Femur (tissue), 1 donor: Measurements from ENCODE around the gene ERN1.

ENCODE experiments used
- DNase-seq: peaks from one replicate; pipeline ENCODE4 v3.0.0-alpha.2; 2017

ERN1 gene

GRCh38 chr17:64157669-64158180, 27.8 kb upstream of the ERN1 start:
- no peak for DNase-seq

GRCh38 chr17:64156670-64157069, 26.7 kb upstream of the ERN1 start:
- DNase-seq: no peak

DNA sequence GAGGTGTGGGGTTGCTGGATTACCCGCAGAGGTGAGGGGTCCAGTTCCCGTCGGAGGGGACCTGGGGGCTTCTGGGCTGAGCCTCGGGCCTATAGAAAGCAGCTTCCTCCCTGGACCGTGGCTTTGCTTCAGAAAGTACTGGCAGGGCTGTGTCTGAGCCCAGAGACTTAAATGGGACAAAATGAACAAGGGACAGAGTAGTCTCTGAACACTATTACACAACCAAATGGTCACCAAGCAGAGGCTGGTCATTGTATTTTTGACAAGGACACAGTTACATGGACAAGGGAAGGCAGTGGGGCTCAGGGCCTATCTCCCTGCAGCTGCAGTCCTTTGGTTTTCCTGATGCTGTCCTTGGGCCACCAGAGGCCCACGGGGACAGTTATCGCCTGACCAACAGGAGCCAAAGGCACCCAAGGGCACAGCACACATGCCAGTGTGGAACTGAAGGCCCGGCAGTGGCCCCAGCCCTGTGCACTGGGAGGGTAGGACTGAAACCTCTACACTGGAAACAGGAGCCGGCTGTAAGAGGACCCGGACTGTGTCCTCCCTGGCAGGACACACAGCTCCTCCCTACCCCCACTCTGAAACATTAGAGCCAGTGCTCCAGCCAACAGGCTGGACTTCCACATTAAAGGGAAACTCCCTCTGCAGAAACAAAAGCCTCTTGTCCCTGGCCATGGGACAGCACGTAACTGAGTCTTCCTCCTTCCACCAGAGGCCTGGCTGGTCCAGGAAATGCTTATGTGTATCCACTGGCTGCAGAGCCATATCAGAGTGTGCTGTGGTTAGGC, 26.0 kb upstream of the ERN1 start:
- peak; percentile 86 for DNase-seq

DNA sequence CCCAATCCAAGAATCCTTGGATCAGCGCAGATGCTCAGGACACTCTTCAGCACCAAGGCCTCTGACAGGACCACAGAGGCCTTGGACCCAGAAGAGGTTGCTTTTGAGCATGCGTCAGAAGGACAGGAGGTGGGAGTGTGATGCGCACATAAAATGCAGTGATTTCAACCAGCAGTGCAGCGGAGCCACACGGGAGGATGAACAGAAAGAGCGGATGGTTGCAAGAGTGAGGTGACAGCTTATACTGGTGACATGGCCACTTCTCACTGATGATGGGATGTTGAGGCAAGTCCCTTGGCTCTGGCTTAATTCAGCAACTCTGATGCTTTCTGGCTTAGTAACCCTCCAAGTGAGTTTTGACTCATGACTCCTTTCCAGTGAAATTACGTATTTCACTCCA, 25.2 kb upstream of the ERN1 start:
- no peak for DNase-seq

GRCh38 chr17:64154717-64155116, 24.8 kb upstream of the ERN1 start:
- DNase-seq: no peak

GRCh38 chr17:64154313-64154695, 24.4 kb upstream of the ERN1 start:
- no peak for DNase-seq

DNA sequence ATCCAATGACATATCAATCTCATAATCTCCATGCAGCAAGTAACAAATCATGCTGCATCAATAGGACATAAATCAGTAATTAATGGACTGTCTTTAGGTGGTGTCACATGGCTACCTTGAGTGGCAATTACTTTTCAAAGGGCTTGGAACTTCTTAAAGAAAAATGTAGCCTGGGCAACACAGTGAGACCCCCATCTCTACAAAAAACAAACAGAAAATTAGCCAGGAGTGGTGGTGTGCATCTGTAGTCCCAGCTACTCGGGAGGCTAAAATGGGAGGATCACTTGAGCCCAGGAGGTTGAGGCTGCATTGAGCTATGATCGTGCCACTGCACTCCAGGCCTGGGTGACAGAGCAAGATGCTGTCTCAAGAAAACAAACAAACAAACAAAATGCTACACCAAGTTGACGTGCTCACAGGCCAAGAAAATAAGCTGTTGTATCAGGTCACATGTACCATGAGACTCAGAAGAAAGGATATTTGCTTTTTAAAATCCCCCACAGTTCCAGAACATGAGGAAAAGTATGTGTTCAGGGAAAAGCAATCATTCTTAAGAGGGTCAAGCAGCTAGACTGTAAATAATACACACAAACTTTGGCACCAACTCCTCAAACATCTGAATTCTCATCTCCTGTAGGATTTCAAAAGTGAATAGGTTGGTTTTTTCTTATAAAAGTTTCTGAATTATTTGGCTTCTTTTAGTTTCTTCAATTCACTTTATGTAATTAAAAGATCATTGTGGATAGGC, 23.8 kb upstream of the ERN1 start:
- no peak for DNase-seq

- DNase-seq: no peak
Observed at GRCh38 chr17:64152428-64153125, 22.6 kb upstream of the ERN1 start.

DNA sequence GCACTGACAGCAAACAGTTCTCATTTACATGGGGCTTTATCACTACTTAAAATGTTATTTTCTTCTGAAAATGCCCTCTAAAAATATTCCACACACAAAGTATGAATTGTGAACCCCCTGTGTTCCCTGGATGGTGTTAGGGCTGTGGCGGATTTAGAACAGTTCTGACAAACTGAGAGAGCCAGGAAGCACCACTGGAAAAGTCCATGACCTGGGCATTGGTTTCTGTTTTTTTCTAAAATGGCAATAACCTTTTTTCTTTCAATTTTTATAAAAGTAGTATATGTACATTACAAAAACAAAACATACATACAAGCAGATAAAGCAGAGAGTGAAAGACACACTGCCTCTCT, 21.0 kb upstream of the ERN1 start:
- DNase-seq: no peak

DNA sequence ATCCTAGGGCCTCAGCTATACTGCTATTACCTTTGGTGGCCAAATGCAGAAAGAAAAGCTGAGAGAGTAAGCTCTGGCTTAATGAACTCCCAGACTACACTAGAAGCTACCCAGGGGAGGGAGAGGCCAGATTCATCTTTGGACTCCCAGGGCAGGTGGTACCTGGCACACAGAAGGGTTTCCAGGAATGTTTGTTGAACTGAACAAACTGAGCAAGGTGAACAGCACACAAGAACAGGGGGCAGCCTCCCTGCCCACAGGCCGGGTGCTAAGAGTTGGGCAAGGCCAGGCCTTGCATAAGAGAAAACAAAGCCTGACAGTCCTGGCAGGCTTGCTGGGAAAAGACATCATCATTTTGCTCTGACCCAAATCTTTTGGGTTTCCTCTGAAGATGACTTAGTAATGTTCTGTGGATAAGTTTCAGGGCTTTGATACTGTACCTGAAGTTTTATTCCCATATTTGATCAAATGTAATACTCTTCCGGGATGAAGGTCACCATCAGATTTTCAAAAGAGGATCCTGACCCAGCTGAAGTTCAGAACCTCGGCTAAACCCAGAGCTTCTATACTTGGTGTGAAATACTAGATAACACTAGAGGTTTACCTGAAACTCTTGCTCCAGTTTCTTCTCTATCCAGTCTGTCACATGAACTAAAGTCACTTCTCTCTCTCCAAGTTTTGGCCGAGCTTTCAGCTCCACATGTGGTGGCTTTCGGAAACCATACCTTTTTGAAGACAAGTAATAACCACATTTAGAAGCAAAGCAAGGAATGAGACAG, 20.5 kb upstream of the ERN1 start:
- no peak for DNase-seq

DNA sequence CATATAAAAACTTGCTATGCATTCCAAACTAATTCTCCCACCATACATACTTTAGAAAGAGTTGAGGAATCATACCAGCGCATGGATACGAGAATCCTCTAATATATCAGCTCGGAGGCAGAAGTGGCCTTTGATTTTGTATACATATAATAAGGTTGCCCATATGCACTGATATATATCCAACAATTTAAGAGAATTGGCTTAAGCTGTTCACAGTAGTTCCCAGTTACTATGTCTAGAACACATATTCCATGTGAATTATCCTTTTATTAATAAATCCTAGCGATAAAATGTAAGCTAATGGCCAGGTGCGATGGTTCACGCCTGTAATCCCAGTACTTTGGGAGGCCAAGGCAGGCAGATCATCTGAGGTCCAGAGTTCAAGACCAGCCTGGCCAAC, 19.3 kb upstream of the ERN1 start:
- no peak for DNase-seq

GRCh38 chr17:64148699-64149098, 18.8 kb upstream of the ERN1 start:
- no peak for DNase-seq

- no peak for DNase-seq
Observed at GRCh38 chr17:64148017-64148631, 18.2 kb upstream of the ERN1 start.

- DNase-seq: no peak
Observed at GRCh38 chr17:64147110-64148016, 17.4 kb upstream of the ERN1 start.

- DNase-seq: peak; percentile 81
Observed at GRCh38 chr17:64146418-64147109, 16.6 kb upstream of the ERN1 start.

GRCh38 chr17:64145751-64146417, 15.9 kb upstream of the ERN1 start:
- DNase-seq: peak; percentile 97

DNA sequence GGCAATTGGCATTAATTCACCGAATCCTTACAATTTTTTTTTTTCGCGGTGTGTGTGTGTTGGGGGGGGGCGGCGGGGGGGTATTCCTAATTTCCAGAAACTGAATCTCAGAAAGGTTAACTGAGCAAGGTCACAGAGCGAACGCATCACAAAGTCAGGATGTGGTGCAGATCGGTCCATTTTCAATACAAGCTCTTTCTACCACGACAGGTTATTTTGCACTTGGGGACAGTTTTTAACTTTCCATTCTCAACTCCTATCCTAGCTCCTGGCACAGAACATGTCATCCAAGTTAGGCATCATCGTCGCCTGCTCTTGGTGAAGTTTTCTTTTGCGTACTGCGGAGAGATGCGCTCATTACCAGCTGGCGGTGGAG, 15.4 kb upstream of the ERN1 start:
- no peak for DNase-seq

- DNase-seq: no peak
Observed at GRCh38 chr17:64139542-64139941, 9.6 kb upstream of the ERN1 start.

GRCh38 chr17:64138441-64138840, 8.5 kb upstream of the ERN1 start:
- DNase-seq: no peak

DNA sequence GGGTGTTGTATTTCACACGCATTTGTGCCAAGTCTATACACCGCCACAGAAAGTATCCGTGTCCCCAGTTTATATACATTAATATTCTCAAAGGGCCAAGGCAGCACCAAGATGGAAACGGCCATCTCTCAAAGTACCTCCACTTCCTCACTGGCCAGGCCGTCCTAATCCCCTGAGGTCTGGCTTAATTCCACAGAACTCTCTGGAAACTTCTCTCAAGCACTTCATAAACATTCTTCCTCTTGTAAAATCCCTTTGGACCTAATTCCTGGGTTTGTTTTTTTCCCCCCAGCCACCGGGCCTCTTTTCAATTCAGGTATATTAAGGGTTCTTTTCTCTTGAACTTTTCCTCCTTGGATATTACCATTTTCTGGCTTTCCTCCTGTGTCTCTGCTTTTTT, 5.1 kb upstream of the ERN1 start:
- DNase-seq: no peak
